ENCODE data around the gene SAMD1. TPM values are rescaled to one million over a fixed set of nuclear protein-coding genes. Genes with fewer than 3 reads are reported as not detected.

The SAMD1 gene
- total RNA-seq, 1 experiment from 2014 or later, result 26.3 TPM

DNA sequence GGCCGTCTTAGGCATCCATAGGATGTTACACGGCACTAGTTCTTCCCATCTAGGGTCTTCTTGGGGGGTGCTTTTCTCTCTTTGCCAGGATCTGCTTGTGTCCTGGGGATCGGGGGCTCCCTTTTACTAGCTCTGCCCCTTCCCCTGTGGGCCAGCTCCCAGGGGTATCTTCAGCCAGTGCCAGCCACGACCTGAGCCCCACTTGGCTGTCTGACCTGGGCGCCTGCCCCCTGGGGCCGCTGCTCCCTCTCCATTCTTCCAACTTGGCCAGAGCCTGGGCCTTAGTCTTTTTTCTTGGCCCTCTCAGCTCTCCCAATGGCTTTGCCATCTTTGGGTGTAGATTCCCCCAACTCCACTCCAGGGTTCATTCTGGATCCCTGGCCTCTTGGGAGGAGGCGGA is 23.9 kb upstream of the SAMD1 start:
- DNase-seq (ENCODE audit: extremely low read depth, low read depth), result no peak

DNA sequence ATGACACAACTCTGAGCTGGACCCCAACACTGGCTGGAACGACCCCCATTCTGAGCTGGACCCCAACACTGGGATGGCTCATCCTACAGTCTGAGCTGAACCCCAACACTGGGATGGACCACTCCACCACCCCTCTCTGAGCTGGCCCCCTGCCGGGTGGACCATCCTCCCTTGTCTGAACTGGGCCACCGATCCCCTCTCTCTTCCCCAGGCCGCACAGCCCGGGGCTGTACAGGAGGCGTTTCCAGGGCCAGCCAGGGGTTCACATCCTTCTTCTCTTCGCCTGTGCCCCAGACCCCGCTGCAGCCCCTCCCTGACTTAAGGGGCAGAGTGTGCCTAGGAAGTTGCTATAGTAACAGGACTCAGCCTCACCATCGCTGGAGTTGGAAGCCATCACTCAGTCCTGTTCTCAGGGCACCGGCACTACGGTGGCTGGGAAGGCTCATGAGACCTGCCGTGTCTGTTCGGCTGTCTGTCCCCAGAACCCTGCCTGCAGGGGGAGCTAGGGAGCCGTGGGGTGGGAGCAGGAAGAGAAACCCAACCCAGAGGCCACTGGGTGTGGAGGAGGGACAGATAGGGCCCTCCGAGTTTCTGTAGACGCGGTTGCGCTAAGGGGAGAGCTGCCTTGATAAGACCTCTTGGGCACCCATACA is 23.3 kb upstream of the SAMD1 start:
- DNase-seq (ENCODE audit: extremely low read depth, low read depth), result no peak

DNA sequence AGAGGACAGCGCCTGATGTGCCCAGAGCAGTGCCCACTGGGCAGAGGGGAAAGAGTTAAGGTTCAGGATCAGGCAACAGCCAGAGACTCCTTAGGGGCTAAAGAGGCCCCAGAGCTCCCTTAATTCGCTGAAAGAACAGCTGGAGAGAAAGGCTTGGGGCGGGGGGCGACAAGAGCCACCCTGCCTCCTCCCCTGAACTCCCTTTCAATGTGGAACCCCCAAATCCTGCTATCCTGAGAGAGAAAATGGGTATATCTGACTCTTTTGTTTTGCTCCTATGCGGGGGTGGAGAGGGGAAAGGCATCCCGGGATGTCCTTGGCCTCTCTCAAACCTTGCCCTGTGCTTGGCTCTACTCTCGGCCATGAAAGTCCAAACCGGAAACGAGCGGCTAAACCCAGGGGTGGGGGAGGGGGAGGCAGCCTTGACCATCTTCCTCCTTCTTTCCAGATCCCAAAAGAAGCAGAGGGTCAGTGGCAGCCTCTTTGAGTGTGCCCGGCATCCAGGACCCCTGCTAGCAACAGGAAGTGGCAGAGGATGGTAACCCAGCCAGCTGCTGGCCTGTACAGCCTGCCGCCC is 22.3 kb upstream of the SAMD1 start:
- no peak for DNase-seq (ENCODE audit: extremely low read depth, low read depth)

DNA sequence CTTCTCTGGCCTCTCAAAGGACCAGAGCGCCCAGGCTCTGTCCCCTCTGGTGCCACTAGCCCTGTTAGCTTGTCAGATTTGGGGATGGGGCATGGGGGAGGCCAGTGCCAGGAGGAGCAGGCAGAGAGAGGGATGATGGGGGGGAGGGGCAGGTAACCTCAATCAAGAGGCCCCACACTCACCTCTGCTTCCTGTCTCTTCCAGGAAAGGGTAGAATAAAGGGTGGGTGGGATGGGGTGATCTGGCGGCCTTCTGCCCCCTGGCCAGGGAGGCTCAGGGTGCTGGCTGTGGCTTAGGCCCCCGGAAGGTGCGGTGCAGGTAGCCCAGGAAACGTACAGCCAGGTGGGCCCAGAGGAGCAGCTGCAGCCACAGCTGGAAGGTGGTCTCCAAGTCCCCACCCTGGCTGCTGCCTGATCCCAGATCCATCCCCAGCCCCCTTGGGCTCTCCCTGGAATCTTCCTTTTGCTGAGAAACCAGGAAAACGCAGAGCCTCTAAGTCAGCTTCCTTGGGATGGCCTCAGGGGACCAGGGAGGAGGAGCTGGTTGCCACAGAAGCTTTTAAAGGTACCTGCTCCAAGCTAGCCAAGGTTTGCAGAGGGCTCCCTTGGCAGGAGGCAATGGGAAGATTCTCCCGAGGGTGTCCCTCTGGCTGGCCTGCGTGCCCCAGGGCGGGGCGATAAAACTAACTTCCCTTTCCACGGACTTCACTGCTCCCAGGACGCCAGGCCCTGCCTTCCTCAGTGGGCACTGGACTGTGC is 21.7 kb upstream of the SAMD1 start:
- no peak for DNase-seq (ENCODE audit: extremely low read depth, low read depth)

DNA sequence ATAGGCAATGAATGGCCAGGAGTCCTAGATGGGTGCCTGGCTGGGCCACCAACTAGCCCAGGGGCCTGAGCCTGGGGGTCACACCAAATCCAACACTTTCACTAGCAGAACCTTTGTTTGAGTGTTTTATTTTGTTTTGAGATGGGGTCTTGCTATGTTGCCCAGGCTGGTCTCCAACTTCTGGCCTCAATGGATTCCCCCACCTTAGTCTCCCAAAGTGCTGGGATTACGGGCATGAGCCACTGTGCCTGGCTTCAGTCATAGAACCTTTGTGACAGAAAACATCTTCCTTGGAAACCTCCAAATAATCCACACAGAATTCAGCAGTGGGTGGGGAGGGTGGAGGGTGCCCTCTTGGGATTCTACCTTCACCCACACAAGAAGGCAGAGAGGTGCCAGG is 20.9 kb upstream of the SAMD1 start:
- DNase-seq (ENCODE audit: extremely low read depth, low read depth), result no peak

GRCh38 chr19:14110650-14111049 is 20.1 kb upstream of the SAMD1 start:
- DNase-seq (ENCODE audit: extremely low read depth, low read depth), result no peak

DNA sequence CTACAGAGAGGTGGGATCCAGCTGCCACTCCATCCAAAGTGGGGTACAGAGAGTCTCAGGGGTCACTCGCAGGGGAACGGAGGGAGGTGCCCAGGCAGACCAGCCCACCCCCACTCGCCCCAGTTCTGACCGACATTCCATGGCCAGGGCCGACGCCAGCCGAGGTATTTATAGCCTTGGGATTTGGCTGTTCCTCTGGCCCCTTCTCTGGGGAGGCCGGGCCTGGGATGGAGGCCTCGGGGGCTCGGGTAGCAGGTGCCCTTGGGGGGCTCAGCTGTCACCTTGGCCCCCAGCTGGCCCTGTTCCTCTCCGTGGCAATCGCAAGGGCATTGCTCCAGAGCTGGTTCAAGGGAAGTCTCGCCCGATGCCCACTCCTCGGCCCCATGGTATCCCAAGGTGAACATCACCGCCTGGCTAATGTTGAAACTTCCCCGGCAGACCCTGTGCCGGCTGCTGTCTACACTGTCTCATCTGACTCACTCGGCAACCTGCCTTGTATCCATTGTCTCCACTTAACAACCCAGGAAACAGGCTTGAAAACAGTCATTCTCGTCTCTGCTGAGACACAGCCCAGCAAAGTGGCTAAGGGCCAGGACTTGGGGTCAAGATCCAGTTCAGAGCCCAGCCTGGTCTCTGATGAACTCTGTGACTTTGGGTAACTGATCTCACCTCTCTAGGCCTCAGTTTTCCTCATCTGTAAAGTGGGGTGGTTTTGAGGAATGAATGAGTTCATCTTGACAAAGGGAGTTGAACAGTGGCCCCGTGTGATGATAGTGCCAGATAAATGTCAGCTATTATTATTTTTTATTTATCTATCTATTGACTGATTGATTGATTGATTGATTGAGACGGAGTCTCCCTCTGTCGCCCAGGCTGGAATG is 17.3 kb upstream of the SAMD1 start:
- DNase-seq (ENCODE audit: extremely low read depth, low read depth), result no peak

- no peak for DNase-seq (ENCODE audit: extremely low read depth, low read depth)
Measured at GRCh38 chr19:14106840-14107239, 16.3 kb upstream of the SAMD1 start.

- DNase-seq (ENCODE audit: extremely low read depth, low read depth), result no peak
Measured at GRCh38 chr19:14105680-14106079, 15.1 kb upstream of the SAMD1 start.

DNA sequence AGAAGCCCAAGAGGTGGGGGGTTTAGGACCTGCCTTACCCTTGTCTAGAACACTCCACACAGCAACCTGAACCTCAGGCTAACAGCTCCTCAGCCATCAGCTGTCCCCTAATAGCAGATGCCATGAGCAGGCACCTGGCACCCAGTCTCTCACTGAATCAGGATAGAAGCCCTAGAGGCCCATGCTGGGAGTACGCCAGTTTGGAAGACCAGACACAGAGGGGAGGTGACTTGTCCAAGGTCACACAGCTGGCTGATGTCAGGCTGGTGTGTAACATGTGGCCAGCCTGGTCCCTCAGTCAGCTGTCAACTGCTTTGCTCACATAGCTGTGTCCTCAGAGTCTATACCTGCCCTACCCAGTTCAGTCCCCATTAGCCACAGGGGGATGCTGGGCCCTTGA is 12.8 kb upstream of the SAMD1 start:
- no peak for DNase-seq (ENCODE audit: extremely low read depth, low read depth)

DNA sequence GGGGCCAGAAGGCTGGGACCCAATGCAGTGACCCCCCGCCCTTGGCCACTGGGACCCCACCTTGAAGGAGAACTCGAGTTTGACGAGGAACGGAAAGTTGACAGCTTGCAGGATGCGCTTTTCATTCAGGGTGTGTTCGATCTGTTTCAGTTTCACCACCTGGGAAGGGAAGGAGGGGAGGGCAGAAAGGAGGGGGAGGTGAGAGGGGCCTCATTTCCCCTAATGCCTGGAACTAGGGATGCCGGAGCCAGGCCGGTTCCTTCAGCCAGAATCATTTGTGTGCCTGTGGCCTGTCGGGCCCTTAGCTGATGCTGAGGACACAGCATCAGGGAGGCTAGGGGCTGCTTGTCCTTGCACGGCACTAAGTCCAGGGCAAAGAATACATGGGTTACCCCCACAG is 12.2 kb upstream of the SAMD1 start:
- no peak for DNase-seq (ENCODE audit: extremely low read depth, low read depth)

- no peak for DNase-seq (ENCODE audit: extremely low read depth, low read depth)
Measured at GRCh38 chr19:14102102-14102696, 11.6 kb upstream of the SAMD1 start.

DNA sequence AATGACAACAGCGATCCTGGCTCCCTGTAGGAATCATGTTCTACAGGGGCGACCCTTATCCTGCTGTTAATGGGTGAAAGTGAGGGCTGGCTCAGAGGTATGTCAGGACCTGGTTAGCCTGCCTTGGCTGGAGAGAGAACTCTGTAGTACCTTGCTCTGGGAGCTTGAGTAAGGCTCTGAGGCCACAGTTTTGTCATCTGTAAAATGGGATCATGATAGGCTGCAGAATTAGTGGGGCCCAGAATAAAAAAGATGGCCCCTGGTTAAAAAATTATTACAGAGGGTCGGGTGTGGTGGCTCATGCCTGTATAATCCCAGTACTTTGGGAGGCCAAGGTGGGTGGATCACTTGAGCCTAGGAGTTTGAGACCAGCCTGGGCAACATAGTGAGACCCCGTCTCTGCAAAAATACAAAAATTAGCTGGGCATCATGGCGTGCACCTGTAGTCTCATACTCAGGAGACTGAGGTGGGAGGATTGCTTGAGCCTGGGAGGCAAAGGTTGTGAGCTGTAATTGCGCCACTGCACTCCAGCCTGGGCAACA is 10.5 kb upstream of the SAMD1 start:
- no peak for DNase-seq (ENCODE audit: extremely low read depth, low read depth)

DNA sequence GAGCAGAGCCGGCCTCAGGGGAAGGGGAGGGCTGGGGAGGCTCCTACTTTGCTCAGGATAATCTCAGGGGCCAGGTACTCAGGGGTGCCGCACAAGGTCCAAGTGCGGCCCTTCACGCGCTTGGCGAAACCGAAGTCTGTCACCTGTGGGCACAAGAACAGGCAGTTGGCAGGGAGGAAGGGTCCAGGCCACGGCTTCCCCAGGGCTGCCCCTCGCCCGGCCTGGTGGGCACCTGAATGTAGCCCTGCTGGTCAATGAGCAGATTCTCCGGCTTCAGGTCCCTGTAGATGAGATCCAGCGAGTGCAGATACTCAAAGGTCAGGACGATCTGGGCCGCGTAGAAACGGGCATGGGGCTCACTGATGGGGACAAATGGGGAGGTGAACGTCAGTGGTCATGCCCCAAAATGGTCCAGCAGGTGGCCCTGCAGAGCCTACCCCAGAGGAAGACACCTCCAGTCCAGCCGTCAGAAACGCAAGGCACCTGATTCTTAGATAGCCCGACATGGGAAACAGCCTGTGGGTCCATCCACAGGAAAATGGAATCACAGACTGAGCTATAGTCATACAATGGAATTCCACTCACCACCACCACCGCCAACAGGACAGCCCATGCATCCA is 7.1 kb upstream of the SAMD1 start:
- DNase-seq (ENCODE audit: extremely low read depth, low read depth), result no peak

DNA sequence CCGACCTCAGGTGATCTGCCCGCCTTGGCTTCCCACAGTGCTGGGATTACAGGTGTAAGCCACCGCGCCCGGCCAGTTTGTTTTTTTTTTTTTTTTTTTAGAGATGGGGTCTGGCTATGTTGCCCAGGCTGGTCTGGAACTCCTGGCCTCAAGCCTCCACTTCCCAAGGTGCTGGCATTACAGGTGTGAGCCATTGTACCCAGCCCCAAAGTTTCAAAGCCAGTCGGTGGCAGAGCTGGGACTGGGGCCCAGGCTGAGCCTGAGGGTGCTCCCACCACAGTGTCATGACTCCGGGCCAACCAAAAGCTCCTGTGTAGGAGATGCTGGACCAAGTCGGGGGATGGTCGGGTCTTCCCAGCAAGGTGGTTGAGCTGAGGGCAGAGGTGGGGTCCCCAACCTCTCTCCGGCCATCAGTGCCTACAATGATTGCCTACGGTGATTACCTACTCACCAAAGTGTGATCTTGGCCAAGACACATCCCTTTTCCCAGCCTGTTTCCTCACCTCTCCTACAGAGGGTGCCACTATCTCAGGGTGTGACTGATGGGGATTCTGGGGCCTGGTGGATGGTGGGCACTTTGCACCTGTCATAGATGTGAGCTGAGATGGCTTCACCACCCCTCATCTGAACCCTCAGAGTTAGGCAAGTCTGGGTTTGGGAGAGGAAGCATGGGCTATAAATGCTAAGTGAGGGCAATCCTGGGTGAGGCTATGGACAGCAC is 5.9 kb upstream of the SAMD1 start:
- DNase-seq (ENCODE audit: extremely low read depth, low read depth), result no peak

GRCh38 chr19:14094854-14095253 is 4.3 kb upstream of the SAMD1 start:
- no peak for DNase-seq (ENCODE audit: extremely low read depth, low read depth)

- no peak for DNase-seq (ENCODE audit: extremely low read depth, low read depth)
Measured at GRCh38 chr19:14093117-14093823, 2.7 kb upstream of the SAMD1 start.

DNA sequence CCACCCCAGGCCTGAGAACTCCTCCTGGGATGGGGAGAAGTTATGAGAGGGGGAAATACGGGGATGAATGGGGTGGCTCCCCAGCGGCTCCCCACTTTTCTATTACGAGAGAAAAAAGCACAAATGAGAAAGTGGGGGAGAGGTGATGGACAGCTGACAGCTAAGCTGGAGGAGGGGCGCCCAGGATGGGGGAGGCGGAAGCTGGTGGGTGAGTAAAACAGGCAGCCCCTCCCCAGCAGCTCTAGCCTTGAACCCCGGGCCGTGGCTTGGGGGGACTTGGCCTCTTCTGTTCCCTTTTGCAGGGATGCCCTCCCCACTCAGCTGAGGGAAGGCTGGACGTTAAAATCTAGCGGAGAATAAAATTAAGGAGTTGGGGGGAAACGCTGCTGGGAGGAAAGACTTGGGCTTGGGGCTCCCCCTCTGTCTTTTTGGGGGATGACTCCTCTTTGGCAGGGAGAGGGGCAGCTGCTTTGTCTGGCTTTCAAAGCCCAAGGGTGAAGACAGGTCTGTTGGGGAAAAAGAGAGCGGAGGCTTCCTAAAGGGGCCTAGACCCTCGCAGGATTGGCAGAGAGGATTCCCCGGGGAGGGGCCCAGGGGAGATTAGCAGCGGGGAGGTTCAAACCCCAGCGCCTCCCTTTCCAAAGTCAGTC is 1.4 kb upstream of the SAMD1 start:
- DNase-seq (ENCODE audit: extremely low read depth, low read depth), result no peak

Data from NCI-H460 (cell line).